SKM-1 (cell line): ENCODE data around the gene MAP2K4.

Experiments
- DNase-seq: peaks from one replicate; lab custom pipeline; 2025; ENCODE audit not compliant: unreplicated experiment; lab: John Stamatoyannopoulos, UW

The MAP2K4 gene

DNA sequence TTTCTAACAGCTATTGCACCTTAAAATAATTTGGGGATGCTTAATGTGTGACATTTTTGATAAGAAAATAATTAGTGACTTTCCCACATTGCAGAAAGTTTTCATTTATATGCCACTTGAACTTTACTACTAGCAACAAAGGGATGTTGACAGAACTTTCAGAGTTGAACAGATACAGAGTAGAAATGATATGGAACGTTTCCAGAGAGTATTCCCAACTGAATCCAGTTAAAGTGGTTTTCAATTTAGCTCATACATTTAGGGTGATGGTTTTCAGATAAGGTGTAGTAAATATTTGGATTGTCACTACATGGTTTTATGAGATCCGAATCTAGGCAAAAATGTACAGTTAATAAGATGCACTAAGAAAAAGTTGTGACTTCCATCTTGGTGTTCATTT lies 17.3 kb downstream of the MAP2K4 start:
- DNase-seq: no peak

DNA sequence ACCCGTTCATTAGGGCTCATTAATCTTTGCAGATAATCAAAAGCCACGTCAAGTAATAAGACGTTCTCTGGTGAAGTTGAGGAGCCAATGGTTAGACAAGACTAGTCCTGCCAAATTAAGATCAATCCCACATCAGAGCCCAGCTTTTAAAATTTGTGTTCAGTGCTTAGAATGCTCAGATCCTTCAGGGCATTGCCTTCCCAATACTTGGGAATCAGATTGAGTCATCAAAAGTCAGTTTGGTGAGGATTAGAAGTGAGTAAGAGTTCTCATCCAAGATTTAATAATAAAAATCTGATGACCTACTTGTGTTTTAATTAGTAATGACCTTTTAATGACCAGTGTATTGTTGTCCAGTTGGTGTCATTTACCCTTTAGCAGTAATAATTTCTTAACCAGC lies 19.8 kb downstream of the MAP2K4 start:
- no peak for DNase-seq

DNA sequence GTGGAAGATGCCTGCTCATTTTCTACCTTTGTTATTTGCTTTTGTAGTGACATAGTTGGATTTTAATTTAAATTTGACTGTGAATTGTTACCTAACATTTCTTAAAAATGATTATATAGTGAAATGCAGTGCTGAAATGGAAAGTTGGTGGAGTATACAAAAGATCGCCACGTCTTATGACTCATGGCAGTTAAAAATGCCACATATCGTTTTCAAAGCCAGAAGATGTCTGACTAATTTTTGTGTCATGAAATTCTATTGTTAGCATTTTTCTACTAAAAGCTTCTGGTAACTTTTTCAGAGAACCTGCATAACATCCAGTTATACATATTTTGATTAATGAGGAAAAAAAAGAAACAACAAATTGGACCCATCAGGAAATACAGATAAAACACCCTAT lies 20.6 kb downstream of the MAP2K4 start:
- no peak for DNase-seq

DNA sequence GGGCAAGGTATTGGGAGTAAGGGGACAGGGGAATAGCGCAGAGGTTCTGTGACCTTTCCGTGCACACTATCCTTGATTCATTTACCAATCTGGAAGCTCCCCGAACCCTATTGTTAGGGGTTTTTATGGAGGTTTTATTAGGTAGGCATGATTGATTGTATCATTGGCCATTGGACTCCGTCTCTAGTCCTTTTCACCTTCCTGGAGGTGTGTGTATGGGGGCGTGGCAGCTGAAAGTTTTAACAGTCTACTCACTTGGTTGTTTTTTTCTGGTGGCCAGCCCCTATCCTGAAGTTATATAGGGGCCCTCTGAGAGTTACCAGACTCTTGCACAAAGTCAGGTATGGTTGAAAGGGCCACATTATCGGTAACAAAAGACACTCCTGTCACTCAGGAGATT lies 23.0 kb downstream of the MAP2K4 start:
- DNase-seq: no peak

DNA sequence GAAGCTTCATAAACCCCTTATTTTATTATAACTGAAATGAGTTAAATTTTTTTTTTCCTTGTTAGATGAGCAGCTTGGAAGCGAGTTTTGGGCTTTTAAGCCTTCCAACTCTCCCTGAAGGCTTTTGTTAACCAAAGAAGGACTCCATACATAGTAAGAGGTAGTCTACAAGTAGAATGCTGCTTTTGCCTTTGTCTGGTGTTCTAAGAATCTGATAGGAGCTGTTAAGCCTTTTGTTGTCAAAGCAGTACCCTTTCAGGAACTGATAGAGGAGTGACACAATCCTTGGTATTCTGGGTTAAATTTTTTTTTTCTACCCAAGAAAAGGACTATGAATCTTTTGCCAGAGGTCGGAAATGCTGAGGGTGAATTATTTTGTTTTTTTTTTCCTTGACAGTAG lies 26.1 kb downstream of the MAP2K4 start:
- DNase-seq: no peak

DNA sequence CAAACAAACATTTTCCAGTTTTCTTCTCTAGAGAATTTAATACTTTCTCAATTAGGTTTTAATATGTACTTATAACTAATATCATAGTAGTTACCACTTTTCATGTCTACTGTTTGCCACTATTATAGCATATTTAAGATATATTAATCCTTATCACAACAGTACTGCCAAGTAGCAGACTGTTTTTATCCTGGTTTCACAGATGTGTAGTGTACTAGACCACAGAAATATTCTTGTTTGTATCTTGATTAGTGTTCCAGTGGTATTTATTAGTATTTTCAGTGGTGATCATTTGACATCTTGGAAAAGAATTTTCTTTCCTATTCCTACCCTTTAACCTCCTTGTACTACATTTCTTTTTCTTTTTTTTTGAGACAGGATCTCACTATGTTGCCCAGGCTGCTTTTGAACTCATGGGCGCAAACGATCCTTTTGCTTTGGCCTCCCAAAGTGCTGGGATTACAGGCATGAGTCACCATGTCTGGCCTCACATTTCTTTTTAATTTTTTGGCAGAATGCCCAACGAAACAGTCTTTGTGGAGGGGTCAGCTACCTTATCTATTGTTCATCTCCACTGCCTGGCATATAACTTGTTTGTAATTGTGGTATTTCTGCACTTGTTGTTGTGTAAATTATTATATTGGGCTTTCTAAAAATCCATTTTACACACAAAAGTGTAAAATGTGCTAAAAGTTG lies 27.2 kb downstream of the MAP2K4 start:
- no peak for DNase-seq

DNA sequence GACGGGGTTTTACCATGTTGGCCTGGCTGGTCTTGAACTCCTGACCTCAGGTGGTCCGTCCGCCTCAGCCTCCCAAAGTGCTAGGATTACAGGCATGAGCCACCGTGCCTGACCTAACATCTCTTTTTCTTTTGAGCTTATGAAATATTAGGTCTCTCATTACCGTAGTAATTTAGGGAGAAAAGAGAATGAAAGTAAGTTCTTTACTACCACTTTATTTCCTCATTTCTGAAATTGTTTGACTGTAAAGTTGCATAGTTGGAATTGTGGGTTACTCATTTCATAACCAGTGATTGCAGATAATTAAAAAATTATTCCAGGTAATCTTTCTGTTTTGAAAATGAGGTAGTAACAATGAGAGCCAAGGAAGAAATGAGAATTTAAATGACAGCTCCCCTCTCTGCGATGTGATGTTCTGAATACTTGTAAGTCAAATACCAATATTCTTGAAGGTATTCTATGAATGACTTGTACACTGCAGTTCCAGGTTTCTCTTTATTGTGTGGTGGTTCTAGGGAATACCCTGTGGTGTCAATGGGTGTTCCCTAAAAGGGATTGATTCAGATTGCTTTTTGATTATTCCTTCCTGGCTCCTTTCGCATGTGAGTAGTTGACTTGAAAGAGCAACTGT lies 28.3 kb downstream of the MAP2K4 start:
- no peak for DNase-seq

DNA sequence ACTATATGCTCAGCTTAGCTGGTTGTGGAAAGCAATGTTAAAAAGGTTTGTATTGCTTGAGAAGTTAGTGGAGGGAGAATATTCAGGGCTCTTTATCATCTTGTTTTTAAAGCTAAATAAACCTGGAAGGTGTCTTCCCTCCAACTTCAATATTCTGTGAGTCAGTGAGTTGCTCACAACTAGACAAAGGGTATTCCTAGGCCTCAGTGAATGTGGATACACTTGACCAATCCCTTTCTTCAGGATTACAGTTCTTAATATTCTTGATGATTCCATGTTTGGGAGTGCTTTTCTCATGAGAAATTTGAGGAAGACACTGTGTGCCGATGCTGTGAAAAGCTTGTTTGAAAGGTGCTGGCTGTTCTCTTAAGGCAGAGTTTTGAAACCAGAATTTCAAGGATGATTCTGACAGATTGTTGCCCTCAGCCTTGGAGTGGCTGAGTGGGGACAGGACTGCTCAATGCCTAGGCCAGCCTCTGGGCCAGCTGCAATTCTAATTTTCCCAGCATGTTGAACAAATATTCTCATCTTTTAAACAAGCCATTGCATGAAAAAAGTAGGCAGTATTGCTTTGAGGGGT lies 30.1 kb downstream of the MAP2K4 start:
- DNase-seq: no peak

DNA sequence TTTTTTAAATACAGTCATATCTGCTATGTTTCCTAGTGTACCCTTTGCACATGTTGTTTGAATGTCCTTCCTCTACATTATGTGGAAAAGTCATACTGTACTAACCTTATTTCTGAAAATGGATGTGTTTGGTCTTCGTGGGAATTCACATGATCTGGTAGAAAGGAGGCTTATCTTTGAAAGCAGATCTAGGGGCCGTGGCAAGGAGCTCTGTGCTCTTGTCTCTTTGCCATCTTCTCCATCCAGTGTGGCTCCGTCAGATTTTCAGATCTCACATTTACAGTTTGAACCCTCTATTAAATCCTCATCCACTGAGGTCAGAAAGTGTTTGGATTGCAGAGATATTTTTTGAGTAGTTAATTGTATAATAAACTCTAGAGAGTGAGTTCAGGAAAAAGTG lies 32.9 kb downstream of the MAP2K4 start:
- no peak for DNase-seq

DNA sequence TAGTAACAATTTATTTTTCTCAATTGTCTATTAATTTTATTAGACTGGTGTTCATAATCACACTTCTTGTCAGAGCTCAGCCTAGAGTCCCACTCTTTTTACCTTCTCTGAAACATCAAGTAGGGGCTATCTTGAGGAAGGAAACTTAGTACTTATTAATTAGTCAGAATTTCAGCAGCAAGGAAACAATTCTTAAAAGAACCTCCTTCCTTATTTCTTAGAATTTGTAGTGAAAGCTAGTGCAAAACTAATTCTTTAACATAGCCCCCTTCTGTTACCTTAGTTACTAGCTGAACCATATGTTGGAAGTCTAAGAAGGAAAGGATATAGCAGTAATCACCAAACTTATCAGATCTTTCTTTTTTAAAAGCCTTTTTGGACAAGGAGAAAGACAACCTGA lies 35.2 kb downstream of the MAP2K4 start:
- no peak for DNase-seq

DNA sequence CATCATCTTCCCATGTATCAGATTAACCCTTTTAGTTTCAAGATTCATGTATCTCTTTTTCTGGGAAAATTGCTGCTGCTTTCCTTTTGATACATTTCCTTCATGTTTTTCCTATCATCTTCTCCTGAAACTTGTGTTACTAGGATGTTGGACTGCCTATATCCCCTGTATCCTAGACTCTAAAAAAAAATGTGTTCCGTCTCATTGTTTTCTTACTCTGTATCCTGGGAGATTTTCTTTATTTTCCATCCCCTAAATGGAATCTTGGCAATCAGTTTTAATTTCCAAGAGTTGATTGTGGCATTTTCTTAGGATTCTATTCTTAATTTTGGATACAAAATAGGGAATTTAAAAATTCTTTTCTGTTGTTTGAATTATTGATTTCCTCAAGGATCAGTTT lies 36.8 kb downstream of the MAP2K4 start:
- DNase-seq: no peak

DNA sequence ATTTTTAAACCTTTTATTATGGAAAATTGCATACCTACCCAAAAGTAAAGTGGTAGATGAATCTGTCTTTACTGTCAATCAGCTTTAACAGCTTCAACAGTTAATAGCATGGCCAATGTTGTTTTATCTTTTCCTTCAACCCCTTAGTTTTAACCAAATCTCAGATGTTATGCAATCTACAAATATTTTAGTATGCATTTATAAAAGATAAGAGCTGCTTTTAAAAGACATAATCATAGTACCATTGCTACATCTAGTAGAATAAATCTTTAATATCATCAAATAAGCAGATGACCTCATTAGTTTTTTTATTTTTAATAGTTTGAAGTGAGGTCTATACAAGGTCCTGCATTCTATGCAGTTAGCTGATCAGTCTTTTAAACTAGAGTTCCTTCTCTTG lies 37.9 kb downstream of the MAP2K4 start:
- no peak for DNase-seq

DNA sequence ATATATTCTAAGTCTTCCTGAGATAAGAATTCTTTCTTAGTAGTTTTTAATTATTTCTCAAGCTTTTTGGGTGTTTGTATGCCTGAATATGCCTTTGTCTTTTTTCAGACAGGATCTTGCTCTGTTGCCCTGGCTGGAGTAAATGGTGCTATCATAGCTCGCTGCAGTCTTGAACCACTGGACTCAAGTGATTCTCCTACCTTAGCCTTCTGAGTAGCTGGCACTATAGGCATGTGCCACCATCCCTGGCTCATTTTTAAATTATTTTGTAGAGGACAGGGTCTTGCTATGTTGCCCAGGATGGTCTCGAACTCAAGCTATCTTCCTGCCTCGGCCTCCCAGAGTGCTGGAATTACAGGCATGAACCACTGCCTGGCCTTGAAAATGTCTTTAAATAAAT lies 41.6 kb downstream of the MAP2K4 start:
- DNase-seq: no peak

DNA sequence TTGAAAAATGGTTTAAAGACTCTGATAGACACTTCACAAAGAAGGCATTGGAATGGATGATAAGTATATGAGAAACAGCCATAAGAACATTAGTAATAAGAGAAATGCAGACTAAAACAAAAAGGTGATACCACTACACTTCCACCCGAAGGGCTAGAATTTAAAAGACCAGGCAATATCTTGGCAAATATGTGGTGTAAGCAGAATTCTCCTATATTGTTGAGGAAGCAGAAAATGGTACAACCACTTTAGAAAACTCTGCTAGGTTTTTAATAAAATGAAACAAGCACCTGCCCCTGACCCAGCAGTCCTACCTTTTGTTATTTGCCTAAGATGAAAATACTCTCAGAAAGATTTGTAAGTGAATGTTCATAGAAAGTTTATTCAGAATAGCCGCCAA lies 43.7 kb downstream of the MAP2K4 start:
- DNase-seq: no peak

DNA sequence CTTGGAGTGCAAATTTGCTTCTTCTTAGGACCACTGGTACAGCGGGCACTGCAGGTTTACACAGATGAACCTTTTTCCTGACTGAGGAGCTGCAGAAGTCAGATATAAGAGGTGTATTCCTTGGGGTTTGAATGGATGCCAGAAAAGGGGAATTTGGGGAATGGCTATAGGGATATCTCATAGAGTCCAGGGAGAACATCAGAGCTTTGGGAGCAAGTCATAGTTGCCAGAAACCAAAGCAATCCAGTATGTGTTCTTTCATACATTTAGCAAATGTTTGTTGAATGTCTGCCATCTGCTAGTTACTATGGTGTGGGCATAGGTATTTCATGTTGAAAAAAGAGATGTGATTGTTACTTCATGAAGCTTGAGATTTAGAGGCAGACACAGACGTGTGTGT lies 46.8 kb downstream of the MAP2K4 start:
- no peak for DNase-seq

DNA sequence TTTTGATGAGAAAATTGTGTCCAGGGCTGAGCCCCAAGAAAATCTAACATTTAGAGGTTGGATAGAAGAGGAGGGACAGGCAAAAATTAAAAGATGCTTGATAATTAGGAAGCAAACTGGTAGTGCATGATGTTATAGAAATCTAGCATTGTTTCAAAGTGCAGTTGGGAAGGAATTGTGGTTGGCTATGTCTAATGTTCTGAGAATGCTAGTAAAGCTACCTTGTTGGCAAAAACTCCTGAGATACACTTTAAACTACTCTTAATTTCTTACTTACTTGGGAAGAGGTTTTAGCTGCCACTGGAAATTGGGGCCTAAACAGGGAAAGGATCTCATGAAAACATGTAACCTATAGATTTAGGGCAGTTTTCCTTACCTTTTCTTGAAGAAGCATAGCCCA lies 48.3 kb downstream of the MAP2K4 start:
- no peak for DNase-seq

DNA sequence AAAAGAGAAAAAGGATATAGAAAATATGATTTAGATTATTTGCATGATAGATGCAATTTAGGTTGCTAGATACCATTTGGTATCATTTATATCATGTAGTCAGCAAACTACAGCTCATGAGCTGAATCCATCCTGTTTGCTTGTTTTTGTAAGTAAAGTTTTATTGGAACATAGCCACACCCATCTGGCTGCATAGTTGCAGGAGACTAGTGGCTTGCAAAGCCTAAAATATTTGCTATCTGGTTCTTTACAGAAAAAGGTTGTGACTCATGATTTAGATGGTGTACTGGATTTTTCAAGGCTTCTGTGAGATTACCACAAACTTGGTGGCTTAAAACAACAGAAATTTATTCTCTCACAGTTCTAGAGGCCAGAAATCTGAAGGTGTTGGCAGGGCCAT lies 49.9 kb downstream of the MAP2K4 start:
- DNase-seq: no peak

DNA sequence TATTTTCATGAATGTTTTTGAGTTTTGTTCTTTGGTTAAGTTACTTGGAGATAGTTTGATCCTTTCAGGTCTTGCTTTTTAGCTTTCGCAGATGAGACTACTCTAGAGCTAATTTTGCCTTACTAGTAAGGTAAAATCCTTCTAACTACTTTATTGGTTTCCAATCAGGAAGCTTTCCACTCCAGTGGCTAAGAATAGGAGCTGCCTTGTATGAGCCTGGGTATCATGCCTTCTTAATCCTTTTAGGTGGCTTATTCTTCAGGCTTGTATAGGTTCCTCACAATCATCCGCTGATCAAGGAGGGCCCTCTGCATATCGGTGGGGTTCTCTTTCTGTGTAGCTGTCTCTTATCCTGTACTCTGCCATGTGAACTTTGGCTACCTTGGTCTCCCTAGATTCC lies 53.7 kb downstream of the MAP2K4 start:
- no peak for DNase-seq

DNA sequence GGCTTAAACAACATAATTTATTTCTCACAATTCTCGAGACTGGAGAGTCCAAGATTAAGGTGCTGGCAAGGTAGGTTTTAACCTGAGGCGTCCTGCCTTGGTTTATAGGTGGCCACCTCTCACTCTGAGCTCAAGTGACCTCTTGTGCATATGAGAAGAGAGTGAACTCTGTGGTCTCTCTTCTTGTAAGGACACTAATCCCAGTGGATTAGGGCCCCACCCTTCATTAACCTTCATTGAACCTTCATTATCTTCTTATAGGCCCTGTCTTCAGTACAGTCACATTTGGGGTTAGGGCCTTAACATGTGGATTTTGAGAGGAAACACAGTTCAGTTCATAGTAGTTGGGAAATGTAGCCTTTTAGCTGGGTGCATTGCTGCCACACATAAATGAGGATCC lies 57.1 kb downstream of the MAP2K4 start:
- DNase-seq: no peak

DNA sequence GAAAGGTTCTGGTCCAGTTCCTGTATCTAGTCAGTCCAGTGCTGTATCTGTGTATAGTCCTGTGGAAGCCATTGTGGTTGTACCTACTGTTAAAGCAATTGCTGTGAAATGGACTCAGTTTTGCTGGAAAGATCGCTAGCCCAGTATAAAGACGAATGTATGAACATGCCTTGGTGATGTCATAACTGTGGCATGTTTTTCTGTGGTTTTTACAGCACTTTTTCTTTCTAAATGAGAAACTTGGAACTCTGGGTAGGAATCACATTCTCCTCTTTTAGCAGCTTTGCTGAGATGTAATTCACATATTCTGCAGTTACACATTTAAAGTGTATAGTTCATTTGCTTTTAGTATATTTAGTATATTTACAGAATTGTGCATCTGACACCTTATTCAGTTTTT lies 58.1 kb downstream of the MAP2K4 start:
- DNase-seq: no peak

DNA sequence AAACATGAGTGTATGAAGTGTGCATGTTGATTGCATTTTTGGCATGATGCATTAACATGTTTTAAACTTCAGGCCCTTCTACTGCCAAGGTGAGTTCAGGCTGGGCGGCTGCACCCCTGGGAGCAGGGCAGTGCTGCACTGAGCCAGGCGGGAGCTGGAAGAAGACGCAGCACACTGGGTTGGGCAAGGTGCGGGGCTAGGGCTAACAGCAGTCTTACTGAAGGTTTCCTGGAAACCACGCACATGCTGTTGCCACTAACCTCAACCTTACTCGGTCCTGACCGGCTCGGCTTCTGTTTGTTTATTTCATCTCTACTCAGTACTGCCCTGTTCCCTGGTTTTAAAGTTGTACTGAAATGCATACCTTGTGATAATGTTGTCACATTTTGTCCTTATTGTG lies 61.0 kb downstream of the MAP2K4 start:
- DNase-seq: no peak

DNA sequence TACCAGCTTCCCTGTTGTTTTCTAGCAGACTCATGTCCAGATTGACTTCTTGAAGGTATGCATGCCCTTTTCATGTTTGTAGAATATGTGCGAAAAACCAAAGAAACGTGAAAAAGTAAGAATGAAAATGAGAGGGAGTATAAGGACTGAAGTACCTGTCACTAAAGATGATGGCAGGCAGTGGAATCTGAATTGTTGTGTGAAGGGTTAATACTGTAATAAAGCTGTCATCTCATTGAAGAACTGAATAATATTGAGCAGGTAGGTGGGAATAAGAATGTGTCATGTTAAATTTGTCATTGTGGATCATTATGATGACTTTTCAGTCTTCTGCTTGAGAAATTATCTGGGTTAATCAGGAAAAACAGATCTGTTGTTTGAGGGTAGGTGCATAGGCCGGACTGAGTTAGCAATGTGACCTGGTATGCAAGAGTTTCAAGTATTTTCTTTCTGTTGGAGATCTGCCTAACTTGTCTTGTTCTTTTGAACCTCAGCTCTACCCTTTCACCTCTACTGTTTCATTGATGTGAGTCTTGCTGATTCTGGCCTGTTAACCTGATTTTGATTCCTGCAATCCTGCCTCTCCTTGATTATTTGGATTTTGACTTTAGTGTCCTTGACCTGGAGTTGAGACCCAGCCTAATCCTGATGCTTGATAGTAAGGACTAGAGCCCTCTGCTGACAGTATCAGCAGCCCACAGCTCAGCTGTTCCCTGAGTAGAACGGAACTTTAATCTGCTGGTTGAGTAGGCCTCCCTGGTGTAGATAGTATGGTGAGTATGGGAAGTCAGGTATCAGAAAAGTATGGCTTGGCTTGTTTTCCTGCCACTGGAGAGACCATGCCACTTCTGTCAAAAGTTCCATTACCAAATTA lies 64.6 kb downstream of the MAP2K4 start:
- DNase-seq: no peak
